GM19395 (cell line): ENCODE data around the gene CMBL.
"Not testable (repeated sequence)": the region's sequence is repeated elsewhere in the genome, so short reads cannot be mapped to it uniquely, and the experiment has no call there.

Source experiments
- ATAC-seq: cut with Tn5 transposase; IDR thresholded peaks from one replicate; pipeline ENCODE4 v1.9.1; 2021; ENCODE audit warnings: mild to moderate bottlenecking, moderate library complexity; ENCODE audit not compliant: unreplicated experiment

Gene CMBL

DNA sequence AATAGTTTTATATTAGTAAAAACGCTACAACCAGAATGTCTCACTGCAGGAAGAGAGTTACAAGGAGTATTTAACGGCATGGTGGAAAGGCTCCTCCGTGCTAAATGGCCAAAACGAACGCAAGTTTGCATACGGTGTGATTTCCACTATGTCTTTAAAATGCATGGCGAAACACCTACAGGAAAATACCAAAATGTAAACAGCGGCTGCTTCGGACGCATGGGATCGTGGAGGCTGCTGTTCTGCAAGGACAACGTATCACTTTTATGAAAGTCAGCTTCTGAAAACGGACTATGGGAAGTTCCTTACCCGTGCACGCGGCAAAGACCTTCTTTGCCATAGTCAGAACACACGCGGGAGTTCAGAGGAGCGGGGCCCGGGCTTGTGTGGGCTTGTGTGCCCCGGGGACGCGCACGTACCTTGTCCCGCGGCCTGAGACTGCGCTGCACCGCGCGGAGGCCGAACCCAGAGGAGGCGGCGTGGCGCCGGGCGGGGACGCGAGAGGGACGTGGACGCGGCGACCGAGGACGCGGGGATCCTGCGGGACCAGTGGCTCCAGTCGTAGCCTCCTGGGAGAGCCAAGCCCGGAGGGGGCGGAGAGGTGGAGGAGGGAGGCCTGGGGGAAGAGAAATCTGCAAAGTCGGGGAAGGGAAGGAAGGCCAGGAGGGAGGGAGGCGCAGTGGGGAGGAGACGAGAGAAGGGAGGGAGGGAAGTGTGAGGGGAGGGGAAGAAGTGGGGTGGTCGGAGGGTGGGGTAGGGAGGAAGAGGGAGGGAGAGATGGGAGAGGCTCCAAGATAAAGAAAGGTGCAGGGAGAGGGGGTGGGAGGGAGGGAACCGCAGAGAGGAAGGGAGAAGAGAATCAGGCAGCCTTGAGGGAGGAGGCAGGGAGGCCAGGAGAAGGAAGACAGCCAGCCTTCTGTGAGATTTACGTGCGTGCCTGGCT is at the start of gene CMBL:
TSS of gene CMBL (minus strand) at position 697 of the 943 bp plus-strand sequence. CDS start 17,140 bp downstream, outside the sequence.
- peak; percentile 73 for ATAC-seq

DNA sequence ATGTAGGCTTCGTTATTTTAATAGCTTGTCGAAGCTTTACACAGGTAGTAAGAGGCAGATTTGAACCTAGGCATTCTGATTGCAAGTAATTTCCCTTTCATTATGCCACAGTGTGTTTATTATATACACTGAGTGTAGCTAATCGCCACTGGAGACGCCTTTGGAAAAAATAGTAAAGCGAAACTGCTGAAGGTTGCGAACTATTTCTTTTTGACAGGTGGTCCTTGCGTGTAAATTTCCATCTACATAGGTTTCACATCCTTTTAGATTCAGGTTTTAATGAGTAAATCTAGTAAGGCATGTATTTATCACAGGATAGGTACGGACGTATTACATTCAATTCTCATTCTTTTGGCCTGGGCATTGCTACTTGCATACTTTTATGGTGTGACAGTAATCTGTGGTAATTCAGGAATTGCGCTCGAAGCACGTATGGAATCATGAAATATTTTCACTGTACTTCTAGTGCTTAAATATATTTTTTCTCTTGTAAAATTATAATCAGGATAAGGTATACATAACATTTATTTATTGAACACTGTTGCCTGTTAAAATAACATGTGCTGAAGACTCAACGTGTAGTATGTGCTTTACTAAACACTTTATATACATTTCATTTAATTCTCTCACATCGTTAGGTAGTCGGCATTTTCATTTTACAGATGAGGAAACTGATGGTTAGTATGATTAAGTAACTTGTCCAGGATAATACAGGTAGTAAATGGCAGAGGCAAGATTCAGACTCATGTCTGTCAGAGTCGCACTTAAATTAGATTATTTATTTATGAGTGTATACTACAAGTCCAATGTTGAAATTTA is 47.6 kb upstream of the CMBL start:
- peak; percentile 15 for ATAC-seq

DNA sequence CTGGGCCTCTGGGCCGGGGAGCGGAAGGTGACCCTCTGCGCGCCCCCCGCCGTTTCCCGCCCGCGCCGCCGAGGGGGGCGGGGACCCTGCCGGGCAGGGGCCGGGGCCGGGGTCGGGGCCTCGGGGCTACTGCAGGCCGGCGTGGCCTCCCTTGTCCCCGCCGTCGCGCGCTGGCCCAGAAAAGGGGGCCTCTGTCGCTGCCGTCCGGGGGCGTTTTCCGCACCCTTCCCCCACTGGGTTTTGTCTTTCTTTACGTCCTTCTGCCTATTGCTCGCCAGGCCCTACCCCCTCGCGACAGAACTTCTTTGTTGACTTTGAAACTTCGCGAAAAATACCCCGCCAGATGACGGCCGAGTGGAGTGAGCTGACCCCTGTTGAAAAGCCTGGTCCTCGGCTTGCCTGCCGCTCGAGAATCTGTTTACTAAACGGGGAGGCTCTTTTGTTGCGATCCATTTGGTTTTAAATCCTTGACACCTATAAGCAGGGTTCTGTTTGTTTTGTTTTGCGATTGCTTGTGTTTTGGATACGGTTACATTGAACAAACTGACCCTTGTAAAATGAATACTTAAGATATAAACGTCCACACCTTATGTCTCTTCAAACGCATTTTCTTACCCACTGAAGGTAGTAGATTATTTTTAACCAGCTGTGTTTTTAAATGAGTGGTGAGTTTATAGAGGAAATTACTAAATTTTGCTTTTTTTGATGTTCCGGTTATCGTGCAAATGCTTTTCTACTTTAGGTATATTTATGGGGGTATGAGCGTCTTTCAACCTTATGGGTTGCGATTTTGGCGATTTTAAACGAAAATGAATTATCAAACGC is 46.6 kb upstream of the CMBL start:
- ATAC-seq, result peak; percentile 36

- ATAC-seq, result peak; percentile 82
Measured at GRCh38 chr5:10353241-10354047, 45.7 kb upstream of the CMBL start, which contains the start of gene MARCHF6. Gene MARCHF6, plus strand, starts transcription at chr5:10353695. Its CDS starts 204 bp downstream, at chr5:10353899.

DNA sequence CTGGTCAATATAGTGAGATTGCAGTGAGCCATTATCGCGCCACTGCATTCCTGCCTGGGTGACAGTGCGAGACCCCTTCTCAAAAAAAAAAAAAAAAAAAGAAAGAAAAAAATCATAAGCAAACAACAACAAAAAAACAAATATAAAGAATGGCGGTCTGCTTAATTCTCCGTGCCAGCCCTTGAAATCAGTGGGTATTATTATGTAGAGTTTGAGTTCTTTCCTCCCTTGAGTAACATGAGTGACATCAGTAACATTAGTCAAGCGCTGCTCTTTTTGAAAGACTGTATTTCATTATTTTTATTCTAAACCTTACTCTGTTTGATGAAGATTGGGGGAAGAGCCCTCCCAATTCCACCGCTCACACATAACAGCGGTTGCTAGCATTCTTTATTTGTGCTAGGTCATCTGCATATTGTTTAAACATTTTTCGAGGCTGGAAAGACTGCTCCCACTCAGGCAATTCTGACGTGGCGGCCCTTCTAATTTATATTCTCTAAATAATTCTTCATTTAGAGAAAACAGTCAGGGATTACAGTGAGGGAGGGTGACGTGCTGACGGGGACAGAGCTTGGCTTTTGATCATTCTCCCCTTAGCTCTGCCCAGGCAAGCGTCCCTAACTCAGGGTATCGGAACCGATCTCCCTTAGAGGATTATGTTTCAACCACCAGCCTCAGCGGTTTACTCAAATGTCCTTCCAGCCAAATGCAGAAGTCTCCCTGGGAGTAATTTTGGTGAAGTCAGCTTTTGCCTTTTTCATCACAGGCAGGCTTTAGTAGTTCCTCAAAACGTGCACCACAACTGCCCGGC is 44.9 kb upstream of the CMBL start:
- no peak for ATAC-seq

DNA sequence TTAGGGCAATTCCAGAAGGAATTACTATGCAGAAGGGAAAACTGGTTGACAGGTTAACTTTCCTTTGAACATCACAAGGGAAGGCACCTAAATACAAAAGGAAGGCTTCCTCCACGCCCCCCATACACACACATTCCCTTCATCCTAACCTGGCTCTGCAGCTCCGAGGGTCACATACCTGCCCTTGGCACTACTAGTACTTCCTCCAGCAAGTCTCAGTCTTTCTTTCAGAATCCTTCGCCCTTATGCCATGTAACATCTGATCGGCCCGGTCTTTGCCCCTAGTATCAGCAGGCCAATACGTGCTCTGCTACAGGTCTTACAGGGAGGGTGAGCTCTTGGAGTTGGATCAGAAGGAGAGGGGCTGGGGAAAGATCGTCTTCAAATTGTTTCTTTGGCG is 44.2 kb upstream of the CMBL start:
- no peak for ATAC-seq

- ATAC-seq, result no peak
Measured at GRCh38 chr5:10351199-10351905, 43.6 kb upstream of the CMBL start.

DNA sequence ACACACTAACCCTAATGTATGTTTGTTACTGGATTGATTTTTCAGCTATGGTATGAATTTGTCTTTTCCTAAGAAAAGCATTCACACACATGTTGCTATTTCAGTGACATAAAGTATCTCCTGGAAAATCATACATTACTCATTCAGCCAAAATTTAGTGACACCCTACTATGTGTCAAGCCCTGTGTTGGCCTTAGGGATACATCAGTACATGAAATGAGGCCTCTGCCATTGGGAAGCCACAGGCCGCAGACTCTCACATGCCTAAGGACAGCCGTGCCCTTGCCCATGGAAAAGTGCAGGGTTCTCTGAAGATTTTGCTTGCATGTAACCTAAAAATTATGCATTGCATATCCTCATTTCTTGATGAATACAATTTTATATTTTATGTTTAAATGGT is 40.6 kb upstream of the CMBL start:
- no peak for ATAC-seq

- ATAC-seq, result not testable (repeated sequence)
Measured at GRCh38 chr5:10344461-10345106, 36.9 kb upstream of the CMBL start.

DNA sequence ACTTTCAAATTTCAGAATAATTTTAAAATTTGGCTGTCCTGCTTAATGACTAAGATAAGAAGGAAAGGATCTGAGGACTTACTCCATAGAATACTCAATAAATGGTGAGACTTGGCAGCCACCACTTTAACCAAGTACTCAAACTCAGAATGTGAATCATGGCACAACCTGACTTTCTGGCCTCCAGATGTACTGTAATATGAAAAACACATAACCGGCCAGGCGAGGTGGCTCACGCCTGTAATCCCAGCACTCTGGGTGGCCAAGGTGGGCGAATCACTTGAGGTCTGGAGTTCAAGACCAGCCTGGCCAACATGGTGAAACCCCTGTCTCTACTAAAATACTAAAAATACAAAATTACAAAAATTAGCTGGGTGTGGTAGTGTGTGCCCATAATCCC is 35.8 kb upstream of the CMBL start:
- ATAC-seq, result no peak

GRCh38 chr5:10339958-10340357 is 32.3 kb upstream of the CMBL start:
- ATAC-seq, result no peak

GRCh38 chr5:10339058-10339811 is 31.5 kb upstream of the CMBL start:
- ATAC-seq, result no peak

DNA sequence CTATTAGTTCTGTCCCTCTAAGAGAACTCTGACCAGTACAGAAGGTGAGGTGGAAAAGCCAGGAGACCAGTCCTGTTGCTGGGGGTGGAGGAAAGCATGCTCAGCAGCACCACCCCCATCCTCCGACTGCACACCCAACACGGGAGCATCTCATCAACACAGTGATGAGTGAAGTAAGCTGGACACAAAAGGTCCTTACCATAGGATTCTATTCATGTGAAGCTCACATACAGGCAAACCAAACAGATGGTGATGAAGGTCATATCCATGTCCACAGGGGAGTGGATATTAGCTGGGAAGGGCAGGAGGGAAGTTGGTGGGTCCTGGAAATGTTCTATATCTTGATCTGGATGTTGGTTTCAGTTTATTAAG is 31.0 kb upstream of the CMBL start:
- ATAC-seq, result no peak

- no peak for ATAC-seq
Measured at GRCh38 chr5:10337986-10338385, 30.3 kb upstream of the CMBL start.

- no peak for ATAC-seq
Measured at GRCh38 chr5:10337107-10337506, 29.4 kb upstream of the CMBL start.

DNA sequence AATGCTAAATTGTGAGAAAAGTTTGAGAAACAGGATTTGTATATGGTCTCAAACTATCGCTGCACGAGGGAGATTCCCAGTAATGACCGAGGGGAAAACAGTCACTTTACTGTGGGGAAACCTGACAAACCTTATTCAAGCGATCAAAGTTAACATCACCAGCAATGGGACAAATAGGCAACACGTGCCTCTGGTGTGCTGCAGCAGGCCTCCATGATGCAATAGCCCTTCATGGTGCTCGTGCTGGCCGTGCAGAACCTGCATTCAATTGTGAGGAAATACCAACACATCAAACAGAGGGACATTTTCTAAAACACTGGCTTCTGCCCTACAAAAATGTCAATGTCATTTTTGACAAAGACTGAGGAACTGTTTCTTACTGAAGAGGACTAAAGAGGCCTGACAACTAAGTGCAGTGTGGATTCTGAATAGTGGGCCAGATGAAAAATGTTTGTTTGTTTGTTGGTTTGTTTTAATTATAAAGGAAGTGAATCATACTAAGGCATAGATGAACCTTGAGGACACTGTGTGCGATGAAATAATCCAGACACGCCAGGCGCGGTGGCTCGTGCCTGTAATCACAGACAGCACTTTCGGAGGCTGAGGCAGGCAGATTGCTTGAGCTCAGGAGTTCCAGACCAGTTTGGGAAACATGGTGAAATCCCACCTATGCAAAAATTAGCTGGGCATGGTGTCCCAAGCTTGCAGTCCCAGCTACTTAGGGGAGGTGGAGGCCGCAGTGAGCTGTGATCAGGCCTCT is 28.2 kb upstream of the CMBL start:
- no peak for ATAC-seq

- no peak for ATAC-seq
Measured at GRCh38 chr5:10334831-10335230, 27.1 kb upstream of the CMBL start.
